Measurements from ENCODE around the gene HES5. TPM values are rescaled to one million over a fixed set of nuclear protein-coding genes. Genes with fewer than 3 reads are reported as not detected.

HES5 gene
- total RNA-seq, 2 experiments from 2014 or later, result not detected

DNA sequence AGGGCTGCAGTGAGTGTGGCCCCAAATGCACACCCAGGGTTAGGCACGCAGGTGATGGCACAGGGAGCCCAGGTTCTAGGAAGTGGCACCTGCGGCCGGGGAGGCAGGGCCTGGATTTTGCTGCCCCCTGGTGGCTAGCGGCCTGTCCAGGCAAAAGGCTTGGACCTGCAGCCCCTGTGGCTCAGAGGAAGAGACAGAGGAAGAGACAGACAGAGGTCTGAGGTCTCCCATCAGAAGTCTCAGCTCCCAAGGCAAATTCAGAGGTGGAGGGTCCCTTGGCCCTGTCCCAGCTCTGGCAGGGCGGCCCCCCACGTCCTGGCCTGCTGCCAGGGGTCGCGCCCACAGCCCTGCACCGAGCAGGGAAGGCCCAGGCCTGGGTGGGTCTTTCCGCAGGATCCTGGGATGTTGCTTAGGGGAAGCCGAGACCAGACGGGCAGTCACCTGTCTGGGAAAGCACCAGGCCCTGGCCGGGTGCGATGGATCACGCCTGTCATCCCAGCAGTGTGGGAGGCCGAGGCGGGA lies 18.1 kb upstream of the HES5 start:
- no TSS peak for BruUV-seq (replicated peaks)
- peak overlapping the region; percentile 17; the same call in 1 of the 2 replicates for H2AFZ ChIP-seq (ENCODE audit: low read length)
- H3K79me2 ChIP-seq (ENCODE audit: insufficient read depth, low read depth, low read length), result no peaks in the 10 kb centered on the region
- peak; percentile 90 for DNase-seq (ENCODE audit: low spot score)
- peak overlapping the region; percentile 94 for H3K4me2 ChIP-seq (ENCODE audit: low read length)
- no peaks in the 10 kb centered on the region for H4K20me1 ChIP-seq (ENCODE audit: insufficient read depth, low read length)
- intact Hi-C loops (cut with micrococcal nuclease; ENCODE audit: unreplicated experiment), result loop anchor here (1.0 to 5.0 kb wide), 4 partner anchors 37 to 157 kb away; partner anchors contain the start of genes MORN1 and RER1
- ChIA-PET POLR2A (interaction anchor here (0.5 to 3.7 kb wide), 4 partner anchors 37 to 641 kb away, joined by 3 to 15 read pairs (median 5); partner anchors contain the start of gene PEX10), CTCF (ENCODE audit: unreplicated experiment) (interaction anchor here (0.5 to 0.6 kb wide), 2 partner anchors 126 to 134 kb away, joined by 4 to 5 read pairs; no protein-coding TSS in a partner anchor)
- H3K9me3 ChIP-seq (ENCODE audit: low read length), result no peaks in the 10 kb centered on the region
- H3K9me2 ChIP-seq (ENCODE audit: insufficient read depth, low read length), result no peaks in the 10 kb centered on the region
- H3K4me1 ChIP-seq (ENCODE audit: insufficient read depth, low read length, poor library complexity, severe bottlenecking), result peaks cover 44% of the 10 kb centered on the region
- no peaks in the 10 kb centered on the region for H3K36me3 ChIP-seq (ENCODE audit: insufficient read depth, low read length)
- peak overlapping the region; percentile 76 for H3K4me3 ChIP-seq (ENCODE audit: low read depth, low read length, poor library complexity, severe bottlenecking)
- peak overlapping the region; percentile 92 for H3K27ac ChIP-seq (ENCODE audit: low read depth, low read length, poor library complexity, severe bottlenecking)
- no peak for TF ChIP-seq EZH2phosphoT487 (IDR thresholded peaks at IDR 0.05; ENCODE audit: borderline replicate concordance, low read depth, low read length)
- TF ChIP-seq, protein P1, sequence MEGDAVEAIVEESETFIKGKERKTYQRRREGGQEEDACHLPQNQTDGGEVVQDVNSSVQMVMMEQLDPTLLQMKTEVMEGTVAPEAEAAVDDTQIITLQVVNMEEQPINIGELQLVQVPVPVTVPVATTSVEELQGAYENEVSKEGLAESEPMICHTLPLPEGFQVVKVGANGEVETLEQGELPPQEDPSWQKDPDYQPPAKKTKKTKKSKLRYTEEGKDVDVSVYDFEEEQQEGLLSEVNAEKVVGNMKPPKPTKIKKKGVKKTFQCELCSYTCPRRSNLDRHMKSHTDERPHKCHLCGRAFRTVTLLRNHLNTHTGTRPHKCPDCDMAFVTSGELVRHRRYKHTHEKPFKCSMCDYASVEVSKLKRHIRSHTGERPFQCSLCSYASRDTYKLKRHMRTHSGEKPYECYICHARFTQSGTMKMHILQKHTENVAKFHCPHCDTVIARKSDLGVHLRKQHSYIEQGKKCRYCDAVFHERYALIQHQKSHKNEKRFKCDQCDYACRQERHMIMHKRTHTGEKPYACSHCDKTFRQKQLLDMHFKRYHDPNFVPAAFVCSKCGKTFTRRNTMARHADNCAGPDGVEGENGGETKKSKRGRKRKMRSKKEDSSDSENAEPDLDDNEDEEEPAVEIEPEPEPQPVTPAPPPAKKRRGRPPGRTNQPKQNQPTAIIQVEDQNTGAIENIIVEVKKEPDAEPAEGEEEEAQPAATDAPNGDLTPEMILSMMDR (conservative IDR thresholded peaks at IDR 0.05; ENCODE audit: low read length), result peak; percentile 93

DNA sequence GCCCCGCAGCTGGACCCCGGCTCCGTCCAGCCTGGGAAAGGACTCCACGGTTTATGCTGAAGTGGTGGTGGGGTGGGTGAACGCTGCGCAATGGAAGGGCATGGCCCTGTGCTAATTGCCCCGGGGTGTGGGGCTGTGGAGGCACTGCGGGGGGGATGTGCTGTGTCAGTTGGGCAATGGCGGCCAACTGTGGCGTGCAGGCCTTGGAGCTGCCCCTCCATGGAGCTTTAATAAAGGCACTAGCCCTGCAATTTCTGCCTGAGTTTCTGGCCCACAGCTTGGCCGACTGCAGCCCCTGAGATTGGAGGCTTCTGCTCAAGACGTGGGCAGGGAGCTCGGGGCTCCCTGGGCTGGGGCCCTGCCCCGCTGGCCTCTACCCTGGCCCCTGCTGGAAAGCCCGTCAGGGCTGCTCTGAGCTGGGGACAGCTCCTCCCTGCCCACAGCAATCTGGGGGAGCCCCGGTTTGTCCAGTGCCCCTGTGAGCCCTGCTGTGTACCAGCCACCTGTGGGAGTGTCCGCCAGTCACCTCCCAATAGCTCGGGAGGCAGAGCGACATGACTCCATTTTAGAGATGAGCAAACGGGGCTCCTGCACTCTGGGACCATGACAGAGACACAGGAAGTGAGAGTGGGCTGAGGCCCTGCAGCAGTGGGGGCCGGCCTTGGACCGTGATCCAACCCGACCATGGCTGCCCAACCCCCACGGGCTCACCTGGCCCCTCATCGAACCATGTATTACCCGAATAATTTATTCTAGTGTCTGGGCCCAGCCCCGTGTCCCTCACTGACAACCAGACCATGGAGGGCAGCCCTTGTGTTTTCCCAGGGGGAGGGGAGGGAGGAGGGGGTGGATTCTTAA lies 17.4 kb upstream of the HES5 start:
- Histone ChIP-seq H3K4me1 (ENCODE audit: insufficient read depth, low read length, poor library complexity, severe bottlenecking) (peaks cover 44% of the 10 kb centered on the region), H3K27ac (ENCODE audit: low read depth, low read length, poor library complexity, severe bottlenecking) (peak overlapping the region; percentile 92), H4K20me1 (ENCODE audit: insufficient read depth, low read length) (no peaks in the 10 kb centered on the region), H3K9me3 (ENCODE audit: low read length) (no peaks in the 10 kb centered on the region), H3K4me2 (ENCODE audit: low read length) (peak overlapping the region; percentile 94), H3K9me2 (ENCODE audit: insufficient read depth, low read length) (no peaks in the 10 kb centered on the region), H3K4me3 (ENCODE audit: low read depth, low read length, poor library complexity, severe bottlenecking) (peak overlapping the region; percentile 76), H3K36me3 (ENCODE audit: insufficient read depth, low read length) (no peaks in the 10 kb centered on the region), H3K79me2 (ENCODE audit: insufficient read depth, low read depth, low read length) (no peaks in the 10 kb centered on the region), H2AFZ (ENCODE audit: low read length) (no peak overlapping the region; the same call in 1 of the 2 replicates)
- BruUV-seq (replicated peaks), result no TSS peak
- peak; percentile 73 for DNase-seq (ENCODE audit: low spot score)
- intact Hi-C loops (cut with micrococcal nuclease; ENCODE audit: unreplicated experiment), result loop anchor here (1.0 to 5.0 kb wide), 5 partner anchors 21 to 156 kb away; partner anchors contain the start of genes MORN1, PANK4 and RER1
- TF ChIP-seq, protein P1 (conservative IDR thresholded peaks at IDR 0.05; ENCODE audit: low read length), result no peak
- no peak for TF ChIP-seq EZH2phosphoT487 (IDR thresholded peaks at IDR 0.05; ENCODE audit: borderline replicate concordance, low read depth, low read length)
- CTCF ChIA-PET (ENCODE audit: unreplicated experiment), result interaction anchor here (0.8 kb wide), 1 partner anchor 131 kb away, joined by 3 read pairs; no protein-coding TSS in a partner anchor
- POLR2A ChIA-PET, result interaction anchor here (0.5 to 3.7 kb wide), 6 partner anchors 37 to 641 kb away, joined by 3 to 15 read pairs (median 4); partner anchors contain the start of genes MORN1 and PEX10
